PC-3 (cell line): ENCODE data around the gene ERBB4. TPM values are rescaled to one million over a fixed set of nuclear protein-coding genes. Genes with fewer than 3 reads are reported as not detected.

Source experiments
- ATAC-seq: fragments of 200-7000 bp; cut with Tn5 transposase; 2 replicates; pipeline ENCODE4 v1.9.1; 2020; ENCODE audit warnings: mild to moderate bottlenecking, moderate library complexity
- BruUV-seq: library from RNA; stranded (reverse); fragments of 400-500 nt; replicated peaks from 2 replicates; lab custom pipeline; 2021; lab: Mats Ljungman, UMichigan
- CTCF ChIA-PET: fragments of 300-600 bp; sonication (Branson Sonifier 250); formaldehyde crosslinking; loops from one replicate; lab custom pipeline; 2022; ENCODE audit warnings: antibody characterized with exemption; lab: Charles Lee
- POLR2A ChIA-PET: fragments of 300-600 bp; sonication (Branson Sonifier 250); formaldehyde crosslinking; loops from one replicate; lab custom pipeline; 2022; ENCODE audit warnings: antibody characterized with exemption; ENCODE audit not compliant: unreplicated experiment; lab: Charles Lee
- DNase-seq: peaks from one replicate; pipeline ENCODE4 v3.0.0-alpha.2; 2015
- H2AFZ ChIP-seq: fragments of 300-600 bp; sonication (generic); 2 replicates; pipeline ENCODE4 v1.6.0; 2016; ENCODE audit warnings: antibody characterized with exemption, low read length
- H3F3A ChIP-seq: fragments of 300-600 bp; sonication (generic); one replicate; pipeline ENCODE4 v1.6.0; 2017; ENCODE audit warnings: antibody characterized with exemption, low read length, control low read depth, mild to moderate bottlenecking; ENCODE audit not compliant: unreplicated experiment
- H3K27ac ChIP-seq: fragments of 300-600 bp; sonication (generic); 2 replicates; pipeline ENCODE4 v1.5.1; 2016; ENCODE audit warnings: mild to moderate bottlenecking, low read length
- H3K27me3 ChIP-seq: fragments of 300-600 bp; sonication (generic); 2 replicates; pipeline ENCODE4 v1.6.1; 2016; ENCODE audit warnings: low read length, mixed read lengths
- H3K36me3 ChIP-seq: fragments of 300-600 bp; sonication (generic); 2 replicates; pipeline ENCODE4 v1.6.1; 2016; ENCODE audit warnings: low read depth, mixed run types, low read length, mixed read lengths
- H3K4me1 ChIP-seq: fragments of 300-600 bp; sonication (generic); 2 replicates; pipeline ENCODE4 v1.5.1; 2016; ENCODE audit warnings: low read length; ENCODE audit not compliant: insufficient read depth
- H3K4me2 ChIP-seq: fragments of 300-600 bp; sonication (generic); 2 replicates; pipeline ENCODE4 v1.6.0; 2016; ENCODE audit warnings: low read length
- H3K4me3 ChIP-seq: fragments of 300-600 bp; sonication (generic); 2 replicates; pipeline ENCODE4 v1.5.1; 2016; ENCODE audit warnings: mild to moderate bottlenecking, low read length, mixed read lengths
- H3K79me2 ChIP-seq: fragments of 300-600 bp; sonication (generic); 2 replicates; pipeline ENCODE4 v1.6.1; 2017; ENCODE audit warnings: low read length, mixed read lengths
- H3K9ac ChIP-seq: fragments of 300-600 bp; sonication (generic); 2 replicates; pipeline ENCODE4 v1.6.0; 2016; ENCODE audit warnings: mild to moderate bottlenecking, low read length
- H3K9me2 ChIP-seq: fragments of 300-600 bp; sonication (generic); replicated peaks from 2 replicates; pipeline ENCODE4 v1.6.1; 2016; ENCODE audit warnings: mixed run types, low read length, mixed read lengths
- H3K9me3 ChIP-seq: fragments of 300-600 bp; sonication (generic); 2 replicates; pipeline ENCODE4 v1.6.1; 2016; ENCODE audit warnings: low read length, mixed read lengths
- H4K20me1 ChIP-seq: fragments of 300-600 bp; sonication (generic); 2 replicates; pipeline ENCODE4 v1.6.1; 2016; ENCODE audit warnings: low read length, mixed read lengths
- CTCF ChIP-seq: fragments of 300-600 bp; sonication (generic); conservative IDR thresholded peaks from 2 replicates; pipeline ENCODE4 v1.5.1; 2017; ENCODE audit warnings: antibody characterized with exemption, low read depth, mild to moderate bottlenecking, low read length
- EZH2 ChIP-seq: fragments of 300-600 bp; sonication (generic); IDR thresholded peaks from one replicate; pipeline ENCODE4 v1.6.1; 2017; ENCODE audit warnings: antibody characterized with exemption, mild to moderate bottlenecking, low read length; ENCODE audit not compliant: unreplicated experiment
- EZH2phosphoT487 ChIP-seq: fragments of 300-600 bp; sonication (generic); IDR thresholded peaks from 2 replicates; pipeline ENCODE4 v1.6.1; 2018; ENCODE audit warnings: mild to moderate bottlenecking, antibody characterized with exemption, low read length, borderline replicate concordance
- intact Hi-C: fragments of 100-400 bp; cut with micrococcal nuclease; formaldehyde crosslinking; loops from 2 replicates; pipeline ENCODE4 v1.9.0; 2023
- total RNA-seq: library from RNA; depleted of rRNA; stranded (reverse); fragments of >200 nt; gene quantifications from 2 replicates; pipeline ENCODE4 v1.2.3, GENCODE V29; 2014

The ERBB4 gene
- total RNA-seq, 1 experiment from 2014 or later, result under 0.01 TPM

- Histone ChIP-seq H3K9me2 (no peaks in the 10 kb centered on the region), H3K9ac (no peak overlapping the region), H3K27me3 (no peaks in the 10 kb centered on the region), H3K79me2 (no peaks in the 10 kb centered on the region), H4K20me1 (no peaks in the 10 kb centered on the region), H3K4me1 (no peaks in the 10 kb centered on the region), H3F3A (no peaks in the 10 kb centered on the region), H3K36me3 (no peaks in the 10 kb centered on the region), H3K27ac (no peak overlapping the region), H3K4me3 (no peak overlapping the region), H2AFZ (no peak overlapping the region), H3K4me2 (no peak overlapping the region), H3K9me3 (no peaks in the 10 kb centered on the region)
- TF ChIP-seq EZH2phosphoT487 (no peak), EZH2 (no peak), CTCF (no peak)
- CTCF ChIA-PET, result no interaction called here
- DNase-seq (no peak), ATAC-seq (no peak)
- no TSS peak for BruUV-seq
- POLR2A ChIA-PET, result no interaction called here
- intact Hi-C loops, result no loop called here
Observed at GRCh38 chr2:211931314-211931713, 607.3 kb downstream of the ERBB4 start.

GRCh38 chr2:211930331-211930730 is 608.3 kb downstream of the ERBB4 start:
- Histone ChIP-seq H3K79me2 (no peaks in the 10 kb centered on the region), H3F3A (no peaks in the 10 kb centered on the region), H4K20me1 (no peaks in the 10 kb centered on the region), H3K27ac (no peak overlapping the region), H3K27me3 (no peaks in the 10 kb centered on the region), H3K9ac (no peak overlapping the region), H3K4me2 (no peak overlapping the region), H3K9me2 (no peaks in the 10 kb centered on the region), H3K36me3 (no peaks in the 10 kb centered on the region), H3K4me3 (no peak overlapping the region), H2AFZ (no peak overlapping the region), H3K9me3 (no peaks in the 10 kb centered on the region), H3K4me1 (no peaks in the 10 kb centered on the region)
- ATAC-seq (no peak), DNase-seq (no peak)
- intact Hi-C loops, result no loop called here
- POLR2A ChIA-PET, result no interaction called here
- BruUV-seq, result no TSS peak
- CTCF ChIA-PET, result no interaction called here
- TF ChIP-seq CTCF, result no peak
- no peak for TF ChIP-seq EZH2
- no peak for TF ChIP-seq EZH2phosphoT487

GRCh38 chr2:211928201-211928600 is 610.4 kb downstream of the ERBB4 start:
- ChIA-PET POLR2A (no interaction called here), CTCF (no interaction called here)
- Histone ChIP-seq H4K20me1 (no peaks in the 10 kb centered on the region), H3K9me2 (no peaks in the 10 kb centered on the region), H3K4me1 (no peaks in the 10 kb centered on the region), H3K9me3 (no peaks in the 10 kb centered on the region), H3K27me3 (no peaks in the 10 kb centered on the region), H3K79me2 (no peaks in the 10 kb centered on the region), H3F3A (no peaks in the 10 kb centered on the region), H3K27ac (no peak overlapping the region), H2AFZ (no peak overlapping the region), H3K4me2 (no peak overlapping the region), H3K4me3 (no peak overlapping the region), H3K9ac (no peak overlapping the region), H3K36me3 (no peaks in the 10 kb centered on the region)
- ATAC-seq (no peak), DNase-seq (no peak)
- intact Hi-C loops, result loop anchor here (5.0 kb wide), 1 partner anchor 181 kb away; no protein-coding TSS in a partner anchor
- no peak for TF ChIP-seq EZH2phosphoT487
- no peak for TF ChIP-seq CTCF
- TF ChIP-seq EZH2, result no peak
- no TSS peak for BruUV-seq
